OCI-LY7 (cell line): ENCODE results near the gene AP1M1. TPM values are rescaled to one million over a fixed set of nuclear protein-coding genes. Genes with fewer than 3 reads are reported as not detected.

Source experiments
- BruUV-seq: library from RNA; stranded (reverse); fragments of 400-500 nt; replicated peaks from 2 replicates; lab custom pipeline; 2021; lab: Mats Ljungman, UMichigan
- CTCF ChIA-PET: fragments of 300-600 bp; sonication (Branson Sonifier 250); formaldehyde crosslinking; loops from one replicate; lab custom pipeline; 2022; ENCODE audit warnings: antibody characterized with exemption; ENCODE audit not compliant: unreplicated experiment; lab: Charles Lee
- POLR2A ChIA-PET: fragments of 300-600 bp; sonication (Branson Sonifier 250); formaldehyde crosslinking; loops from one replicate; lab custom pipeline; 2022; ENCODE audit warnings: antibody characterized with exemption; lab: Charles Lee
- DNase-seq: peaks from one replicate; pipeline ENCODE4 v3.0.0-alpha.2; 2015; ENCODE audit warnings: low spot score
- H2AFZ ChIP-seq: fragments of 200-600 bp; sonication (generic), shearing (Covaris generic); 2 replicates; pipeline ENCODE4 v1.6.1; 2014; ENCODE audit warnings: mild to moderate bottlenecking, antibody characterized with exemption, low read length, moderate library complexity
- H3K27ac ChIP-seq: fragments of 200-600 bp; sonication (generic); 2 replicates; pipeline ENCODE4 v1.5.1; 2014; ENCODE audit warnings: mixed run types, low read depth, mild to moderate bottlenecking, moderate library complexity, low read length, inconsistent platforms; ENCODE audit not compliant: poor library complexity, severe bottlenecking
- H3K36me3 ChIP-seq: fragments of 200-600 bp; sonication (generic); 2 replicates; pipeline ENCODE4 v1.6.1; 2014; ENCODE audit warnings: mild to moderate bottlenecking, antibody characterized with exemption, low read length, moderate library complexity, mixed read lengths; ENCODE audit not compliant: insufficient read depth
- H3K4me1 ChIP-seq: fragments of 200-600 bp; sonication (generic); 2 replicates; pipeline ENCODE4 v1.5.1; 2014; ENCODE audit warnings: mild to moderate bottlenecking, low read length; ENCODE audit not compliant: insufficient read depth, poor library complexity, severe bottlenecking
- H3K4me2 ChIP-seq: fragments of 200-600 bp; sonication (generic); 2 replicates; pipeline ENCODE4 v1.6.1; 2014; ENCODE audit warnings: mild to moderate bottlenecking, low read length
- H3K4me3 ChIP-seq: fragments of 200-600 bp; sonication (generic); 2 replicates; pipeline ENCODE4 v1.5.1; 2014; ENCODE audit warnings: mild to moderate bottlenecking, low read depth, low read length; ENCODE audit not compliant: poor library complexity, severe bottlenecking
- H3K79me2 ChIP-seq: fragments of 200-600 bp; sonication (generic); 2 replicates; pipeline ENCODE4 v1.6.1; 2016; ENCODE audit warnings: low read depth, mild to moderate bottlenecking, low read length, moderate library complexity, mixed read lengths; ENCODE audit not compliant: insufficient read depth
- H3K9me2 ChIP-seq: fragments of 200-600 bp; sonication (generic); 2 replicates; pipeline ENCODE4 v1.6.1; 2016; ENCODE audit warnings: mild to moderate bottlenecking, low read length, mixed read lengths; ENCODE audit not compliant: insufficient read depth
- H3K9me3 ChIP-seq: fragments of 200-600 bp; sonication (generic); 2 replicates; pipeline ENCODE4 v1.6.1; 2014; ENCODE audit warnings: mild to moderate bottlenecking, mixed run types, low read length, mixed read lengths
- H4K20me1 ChIP-seq: fragments of 200-600 bp; sonication (generic); 2 replicates; pipeline ENCODE4 v1.6.1; 2014; ENCODE audit warnings: mild to moderate bottlenecking, antibody characterized with exemption, low read length, moderate library complexity, mixed read lengths; ENCODE audit not compliant: insufficient read depth
- CTCF ChIP-seq: fragments of 200-600 bp; sonication (generic); conservative IDR thresholded peaks from 2 replicates; pipeline ENCODE4 v1.5.1; 2014; ENCODE audit warnings: mild to moderate bottlenecking, antibody characterized with exemption, low read length, moderate library complexity, mixed read lengths
- EZH2phosphoT487 ChIP-seq: fragments of 200-600 bp; sonication (generic); IDR thresholded peaks from 2 replicates; pipeline ENCODE4 v1.6.1; 2018; ENCODE audit warnings: low read depth, borderline replicate concordance, mild to moderate bottlenecking, mixed run types, antibody characterized with exemption, low read length, moderate library complexity, mixed read lengths
- intact Hi-C: fragments of 100-400 bp; cut with micrococcal nuclease; formaldehyde crosslinking; loops from one replicate; pipeline ENCODE4 v1.10.0; 2022; ENCODE audit not compliant: unreplicated experiment
- total RNA-seq, 2 experiments: library from RNA; depleted of rRNA in 1 of 2; stranded (reverse); fragments of >200 nt in 1 of 2; shearing (Covaris generic) in 1 of 2; gene quantifications; 2 replicates each; pipeline ENCODE4 v1.2.3, GENCODE V29; 2014 to 2022

Gene AP1M1
- total RNA-seq, 2 experiments from 2014 or later, result 92.9 to 94.6 TPM

DNA sequence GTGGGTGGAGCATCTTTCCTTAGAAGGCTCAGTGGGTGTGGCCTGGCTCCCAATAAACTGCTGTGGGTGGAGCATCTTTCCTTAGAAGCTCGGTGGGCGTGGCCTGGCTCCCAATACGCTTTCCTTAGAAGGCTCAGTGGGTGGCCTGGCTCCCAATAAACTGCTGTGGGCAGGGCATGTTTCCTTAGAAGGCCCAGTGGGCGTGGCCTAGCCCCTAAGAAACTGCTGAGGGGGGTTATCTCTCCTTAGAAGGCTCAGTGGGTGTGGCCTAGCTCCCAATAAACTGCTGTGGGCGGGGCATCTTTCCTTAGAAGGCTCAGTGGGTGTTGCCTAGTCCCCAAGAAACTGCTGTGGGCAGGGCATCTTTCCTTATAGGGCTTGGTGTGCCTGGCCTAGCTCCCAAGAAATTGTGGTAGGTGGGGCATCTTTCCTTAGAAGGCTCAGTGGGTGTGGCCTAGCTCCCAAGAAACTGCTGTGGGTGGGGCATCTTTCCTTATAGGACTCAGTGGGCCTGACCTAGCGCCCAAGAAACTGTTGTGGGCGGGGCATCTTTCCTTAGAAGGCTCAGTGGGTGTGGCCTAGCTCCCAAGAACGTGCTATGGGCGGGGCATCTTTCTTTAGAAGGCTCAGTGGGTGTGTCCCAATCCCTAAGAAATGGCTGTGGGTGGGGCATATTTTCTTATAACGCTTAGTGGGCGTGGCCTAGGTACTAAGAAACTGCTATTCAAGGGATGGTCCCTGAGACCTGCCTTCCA is 44.0 kb upstream of the AP1M1 start:
- Histone ChIP-seq H3K79me2 (peaks cover 13% of the 10 kb centered on the region; the same call in 1 of the 2 replicates), H3K27ac (no peak overlapping the region), H3K9me3 (no peaks in the 10 kb centered on the region), H4K20me1 (0 out of 2 replicates have a peak, but pooled peaks cover 5% of the 10 kb centered on the region), H3K9me2 (no peaks in the 10 kb centered on the region), H3K4me2 (no peak overlapping the region), H2AFZ (no peak overlapping the region), H3K4me3 (no peak overlapping the region), H3K4me1 (peaks cover 60% of the 10 kb centered on the region), H3K36me3 (peaks cover 92% of the 10 kb centered on the region)
- no peak for TF ChIP-seq CTCF
- no peak for TF ChIP-seq EZH2phosphoT487
- intact Hi-C loops, result no loop called here
- CTCF ChIA-PET, result no interaction called here
- no TSS peak for BruUV-seq
- DNase-seq, result peak; percentile 75
- POLR2A ChIA-PET, result interaction anchor here (0.7 to 1.5 kb wide), 2 partner anchors 8 to 11 kb away, joined by 3 to 4 read pairs; no protein-coding TSS in a partner anchor

DNA sequence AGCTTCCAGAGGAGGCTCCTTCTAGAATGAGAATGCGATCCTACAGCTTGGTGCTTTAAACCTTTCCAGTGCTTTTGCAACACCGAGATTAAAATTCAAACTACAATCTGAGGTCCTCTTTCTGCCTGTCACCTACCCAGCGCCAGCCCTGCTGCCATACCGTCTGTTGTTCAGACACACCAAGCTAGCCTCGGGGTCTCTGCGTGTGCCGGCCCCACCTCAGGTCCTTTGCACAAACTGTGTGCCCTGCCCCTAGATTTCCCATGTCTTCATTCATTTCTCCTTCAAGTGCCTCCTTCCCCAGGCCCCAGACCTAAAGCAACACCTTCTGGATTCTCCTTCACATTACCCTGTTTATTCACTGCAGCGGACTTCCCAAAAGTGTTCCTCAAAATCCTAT is 43.2 kb upstream of the AP1M1 start:
- no peak overlapping the region for H2AFZ ChIP-seq
- no TSS peak for BruUV-seq
- POLR2A ChIA-PET, result interaction anchor here (0.7 to 1.2 kb wide), 3 partner anchors 9 to 11 kb away, joined by 3 to 6 read pairs (median 4); partner anchors contain the start of gene HSH2D
- peak overlapping the region; percentile 47 for H3K4me2 ChIP-seq
- H3K4me3 ChIP-seq, result no peak overlapping the region
- H3K79me2 ChIP-seq, result peaks cover 7% of the 10 kb centered on the region; the same call in 1 of the 2 replicates
- intact Hi-C loops, result no loop called here
- CTCF ChIA-PET, result no interaction called here
- peaks cover 52% of the 10 kb centered on the region for H3K4me1 ChIP-seq
- no peaks in the 10 kb centered on the region for H3K9me2 ChIP-seq
- no peaks in the 10 kb centered on the region for H3K9me3 ChIP-seq
- H3K36me3 ChIP-seq, result peaks cover 84% of the 10 kb centered on the region
- no peak for TF ChIP-seq EZH2phosphoT487
- no peak for DNase-seq
- peak overlapping the region; percentile 64 for H3K27ac ChIP-seq
- H4K20me1 ChIP-seq, result 0 out of 2 replicates have a peak, but pooled peaks cover 5% of the 10 kb centered on the region

DNA sequence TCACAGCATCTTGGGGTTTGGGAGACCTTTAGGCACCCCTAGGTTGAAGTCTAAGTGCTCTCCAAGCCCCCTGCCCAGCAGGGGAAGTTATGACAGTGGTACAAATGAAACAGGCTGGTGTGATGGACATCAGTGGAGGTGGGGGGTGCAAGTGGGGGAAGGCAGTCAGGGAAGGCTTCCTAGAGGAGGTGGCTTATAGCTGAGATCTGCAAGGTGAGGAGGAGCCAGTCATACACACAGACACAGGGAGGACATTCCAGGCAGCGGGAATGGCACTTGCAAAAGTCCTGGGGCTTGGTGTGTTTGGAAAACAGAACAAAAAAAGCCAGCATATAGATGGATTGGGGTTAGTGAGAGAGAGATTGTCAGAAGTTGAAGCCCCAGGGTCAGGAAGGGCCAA is 42.6 kb upstream of the AP1M1 start:
- POLR2A ChIA-PET, result interaction anchor here (0.7 to 1.2 kb wide), 3 partner anchors 9 to 84 kb away, joined by 3 to 6 read pairs (median 4); partner anchors contain the start of gene HSH2D

More for the DNA sequence above, 42.6 kb upstream of the AP1M1 start:
- Histone ChIP-seq H3K4me1 (peaks cover 46% of the 10 kb centered on the region), H3K79me2 (peaks cover 5% of the 10 kb centered on the region; the same call in 1 of the 2 replicates), H3K36me3 (peaks cover 80% of the 10 kb centered on the region), H4K20me1 (0 out of 2 replicates have a peak, but pooled peaks cover 5% of the 10 kb centered on the region), H3K4me2 (peak overlapping the region; percentile 47), H3K4me3 (peak overlapping the region; percentile 3), H3K9me3 (no peaks in the 10 kb centered on the region), H3K27ac (peak overlapping the region; percentile 64), H3K9me2 (no peaks in the 10 kb centered on the region), H2AFZ (no peak overlapping the region)
- BruUV-seq, result no TSS peak
- TF ChIP-seq EZH2phosphoT487, result no peak
- no peak for TF ChIP-seq CTCF
- DNase-seq, result no peak
- intact Hi-C loops, result no loop called here
- CTCF ChIA-PET, result no interaction called here
